Activated gamma-delta T cell (primary cell): ENCODE results near the gene DDX1.

Source experiments
- DNase-seq: peaks from one replicate; lab custom pipeline; 2025; lab: John Stamatoyannopoulos, UW

Gene DDX1

GRCh38 chr2:15562354-15563031 is 29.2 kb upstream of the DDX1 start:
- DNase-seq, result no peak

GRCh38 chr2:15563227-15564100 is 28.2 kb upstream of the DDX1 start:
- DNase-seq, result no peak

- no peak for DNase-seq
These were observed 26.3 kb upstream of the DDX1 start for GRCh38 chr2:15565392-15565791.

GRCh38 chr2:15565994-15566671 is 25.5 kb upstream of the DDX1 start:
- no peak for DNase-seq

GRCh38 chr2:15566912-15567311 is 24.8 kb upstream of the DDX1 start:
- no peak for DNase-seq

- DNase-seq, result no peak
These were observed 22.8 kb upstream of the DDX1 start for GRCh38 chr2:15568874-15569273.

- no peak for DNase-seq
These were observed 21.6 kb upstream of the DDX1 start for GRCh38 chr2:15570104-15570503.

GRCh38 chr2:15571729-15572128 is 19.9 kb upstream of the DDX1 start:
- DNase-seq, result no peak

GRCh38 chr2:15577071-15577735 is 14.5 kb upstream of the DDX1 start:
- no peak for DNase-seq

GRCh38 chr2:15579641-15580040 is 12.0 kb upstream of the DDX1 start:
- no peak for DNase-seq

GRCh38 chr2:15580451-15580850 is 11.2 kb upstream of the DDX1 start:
- no peak for DNase-seq

GRCh38 chr2:15582710-15583357 is 8.8 kb upstream of the DDX1 start:
- no peak for DNase-seq

GRCh38 chr2:15583826-15584225 is 7.8 kb upstream of the DDX1 start:
- no peak for DNase-seq

GRCh38 chr2:15584316-15584715 is 7.4 kb upstream of the DDX1 start:
- DNase-seq, result no peak

GRCh38 chr2:15584767-15585469 is 6.8 kb upstream of the DDX1 start:
- DNase-seq, result no peak

- no peak for DNase-seq
These were observed 3.2 kb upstream of the DDX1 start for GRCh38 chr2:15588329-15588919.

- DNase-seq, result no peak
These were observed 336 bp upstream of the DDX1 start for GRCh38 chr2:15591373-15591691.

GRCh38 chr2:15593327-15593705 is 1.6 kb downstream of the DDX1 start:
- DNase-seq, result no peak

GRCh38 chr2:15594291-15595256 is 2.9 kb downstream of the DDX1 start:
- DNase-seq, result no peak
